Neural cell (in vitro differentiated cells): ENCODE data around the gene ATP5MK. TPM values are rescaled to one million over a fixed set of nuclear protein-coding genes. Genes with fewer than 3 reads are reported as not detected.

Experiments used
- H2AFZ ChIP-seq: fragments of 200-600, 300-800 bp; sonication (generic), shearing (Covaris generic); 2 replicates; pipeline ENCODE4 v1.6.0; 2014; ENCODE audit warnings: low read depth, mild to moderate bottlenecking, antibody characterized with exemption, low read length, moderate library complexity
- H3F3A ChIP-seq: fragments of 200-600 bp; shearing (Covaris generic); 2 replicates; pipeline ENCODE4 v1.6.1; 2016; ENCODE audit warnings: mild to moderate bottlenecking, moderate library complexity, mixed read lengths, antibody characterized with exemption, low read length; ENCODE audit not compliant: insufficient read depth, poor library complexity, severe bottlenecking
- H3K27ac ChIP-seq: fragments of 200-600, 300-800 bp; sonication (generic), shearing (Covaris generic); 2 replicates; pipeline ENCODE4 v1.5.1; 2014; ENCODE audit warnings: mild to moderate bottlenecking, low read length, moderate library complexity
- H3K27me3 ChIP-seq: fragments of 300-800, 200-600 bp; sonication (generic), shearing (Covaris generic); 2 replicates; pipeline ENCODE4 v1.6.0; 2014; ENCODE audit warnings: mild to moderate bottlenecking, low read depth, low read length, moderate library complexity; ENCODE audit not compliant: insufficient read depth
- H3K36me3 ChIP-seq: fragments of 300-800, 200-600 bp; sonication (generic), shearing (Covaris generic); 2 replicates; pipeline ENCODE4 v1.5.1; 2014; ENCODE audit warnings: mild to moderate bottlenecking, antibody characterized with exemption, low read length, moderate library complexity; ENCODE audit not compliant: insufficient read depth
- H3K4me2 ChIP-seq: fragments of 300-800, 200-600 bp; sonication (generic), shearing (Covaris generic); 2 replicates; pipeline ENCODE4 v1.6.0; 2014; ENCODE audit warnings: mild to moderate bottlenecking, low read length
- H3K4me3 ChIP-seq: fragments of 300-800, 200-600 bp; sonication (generic), shearing (Covaris generic); 2 replicates; pipeline ENCODE4 v1.5.1; 2014; ENCODE audit warnings: mild to moderate bottlenecking, low read length, moderate library complexity
- H3K79me2 ChIP-seq: fragments of 200-600 bp; shearing (Covaris generic); replicated peaks from 2 replicates; pipeline ENCODE4 v1.6.0; 2014; ENCODE audit warnings: mild to moderate bottlenecking, low read length, moderate library complexity; ENCODE audit not compliant: insufficient read depth
- H3K9ac ChIP-seq: fragments of 300-800, 200-600 bp; sonication (generic), shearing (Covaris generic); 2 replicates; pipeline ENCODE4 v1.6.1; 2016; ENCODE audit warnings: mild to moderate bottlenecking, low read length, mixed read lengths
- H3K9me2 ChIP-seq: fragments of 200-600 bp; shearing (Covaris generic); 2 replicates; pipeline ENCODE4 v1.6.1; 2016; ENCODE audit warnings: mild to moderate bottlenecking, low read length, mixed read lengths; ENCODE audit not compliant: insufficient read depth
- H3K9me3 ChIP-seq: fragments of 200-600, 300-800 bp; sonication (generic), shearing (Covaris generic); 2 replicates; pipeline ENCODE4 v1.6.1; 2016; ENCODE audit warnings: mild to moderate bottlenecking, mixed run types, low read length, moderate library complexity, mixed read lengths
- H4K20me1 ChIP-seq: fragments of 200-600 bp; shearing (Covaris generic); 2 replicates; pipeline ENCODE4 v1.6.1; 2016; ENCODE audit warnings: mild to moderate bottlenecking, mixed run types; ENCODE audit not compliant: insufficient read depth
- EP300 ChIP-seq: fragments of 450-650 bp; conservative IDR thresholded peaks from 2 replicates; pipeline ENCODE4 v1.6.1; 2014; ENCODE audit warnings: antibody characterized with exemption, mild to moderate bottlenecking, moderate library complexity; ENCODE audit not compliant: poor library complexity, severe bottlenecking
- EZH2 ChIP-seq: fragments of 200-600, 300-800 bp; shearing (Covaris generic), sonication (generic); IDR thresholded peaks from 2 replicates; pipeline ENCODE4 v1.6.1; 2014; ENCODE audit warnings: antibody characterized with exemption, low read length, borderline replicate concordance, mild to moderate bottlenecking; ENCODE audit not compliant: insufficient read depth, poor library complexity, severe bottlenecking
- MXI1 ChIP-seq: fragments of 450-650 bp; conservative IDR thresholded peaks from 2 replicates; pipeline ENCODE4 v1.6.1; 2014; ENCODE audit warnings: antibody characterized with exemption, mild to moderate bottlenecking; ENCODE audit not compliant: poor library complexity, severe bottlenecking
- POLR2AphosphoS5 ChIP-seq: IDR thresholded peaks from 2 replicates; pipeline ENCODE4 v1.6.1; 2012
- RAD21 ChIP-seq: fragments of 450-650 bp; conservative IDR thresholded peaks from 2 replicates; pipeline ENCODE4 v1.6.1; 2014; ENCODE audit warnings: antibody characterized with exemption, mild to moderate bottlenecking, moderate library complexity
- SMC3 ChIP-seq: fragments of 450-650 bp; conservative IDR thresholded peaks from 2 replicates; pipeline ENCODE4 v1.6.1; 2014; ENCODE audit warnings: antibody characterized with exemption, mild to moderate bottlenecking, moderate library complexity; ENCODE audit not compliant: poor library complexity
- TAF1 ChIP-seq: IDR thresholded peaks from 2 replicates; pipeline ENCODE4 v1.6.1; 2012; ENCODE audit warnings: low read depth
- polyA minus RNA-seq: library from RNA; depleted of rRNA, polyadenylated mRNA; stranded (reverse); fragments of >200 nt; gene quantifications from 2 replicates; pipeline ENCODE4 v1.2.3, GENCODE V29; 2014
- polyA plus RNA-seq: library from polyadenylated mRNA; depleted of rRNA; stranded (reverse); fragments of >200 nt; gene quantifications from 2 replicates; pipeline ENCODE4 v1.2.3, GENCODE V29; 2014
- TF ChIP-seq, protein P1 (sequence below): IDR thresholded peaks from 2 replicates; pipeline ENCODE4 v1.6.1; 2012; ENCODE audit warnings: borderline replicate concordance
- TF ChIP-seq, protein P2 (sequence below): fragments of 450-650 bp; IDR thresholded peaks from 2 replicates; pipeline ENCODE4 v1.5.1; 2014; ENCODE audit warnings: antibody characterized with exemption, mild to moderate bottlenecking, moderate library complexity; ENCODE audit not compliant: poor library complexity, severe bottlenecking

The ATP5MK gene, protein sequence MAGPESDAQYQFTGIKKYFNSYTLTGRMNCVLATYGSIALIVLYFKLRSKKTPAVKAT
- polyA plus RNA-seq (542 and 917 TPM in 2 replicates), polyA minus RNA-seq (71.3 and 137 TPM in 2 replicates)

DNA sequence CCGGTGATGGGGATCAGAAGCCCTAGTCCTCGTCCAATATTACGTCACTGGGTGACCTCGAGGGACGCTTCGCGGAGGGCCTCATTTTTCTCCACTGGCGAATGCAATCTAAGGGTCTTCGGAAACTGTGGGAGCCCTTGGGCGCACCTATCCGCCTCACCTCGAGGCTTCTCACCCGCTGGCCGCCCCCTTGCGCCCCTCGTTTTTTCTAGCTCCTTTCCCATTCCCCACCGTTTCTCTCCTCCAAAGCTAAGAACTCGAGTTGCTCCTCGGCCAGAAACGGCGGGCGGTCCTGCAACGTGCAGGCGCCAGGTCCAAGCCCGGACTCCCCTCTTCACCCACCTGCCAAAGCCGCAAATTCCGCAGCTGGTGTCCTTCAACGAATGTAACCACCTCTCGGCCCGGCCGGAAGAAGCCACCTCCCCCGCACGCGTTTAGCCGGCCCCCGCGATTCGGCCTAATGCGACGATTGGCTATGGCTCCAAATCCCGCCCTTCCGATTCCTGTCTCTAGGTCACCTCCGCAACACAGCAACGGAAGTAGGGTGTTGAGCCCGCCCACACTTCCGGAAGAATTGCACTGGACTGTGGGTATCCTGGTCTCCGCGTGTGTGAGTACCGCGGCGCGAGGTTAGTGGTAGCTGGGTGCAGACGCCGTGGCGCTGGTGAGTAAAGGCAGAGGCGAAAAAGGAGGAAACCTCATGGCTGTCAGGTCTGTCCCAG is at the start of gene ATP5MK, which contains the start of gene PDCD11:
Gene ATP5MK, minus strand, starts transcription at position 409 of the 722 bp plus-strand sequence. CDS start 4,018 bp downstream, outside the sequence.
Gene PDCD11, plus strand, starts transcription at position 560 of the 722 bp plus-strand sequence. CDS start 1,801 bp downstream, outside the sequence.
- H3K9me2 ChIP-seq = no peaks in the 10 kb centered on the region
- H3K27me3 ChIP-seq = no peaks in the 10 kb centered on the region
- no peaks in the 10 kb centered on the region for H3K36me3 ChIP-seq
- H3K4me2 ChIP-seq = peak within 1 kb of the TSS; percentile 95
- peak within 1 kb of the TSS; percentile 78 for H3K27ac ChIP-seq
- TF ChIP-seq SMC3 (peak; percentile 49), TAF1 (peak; percentile 28), EP300 (no peak), MXI1 (peak; percentile 99), POLR2AphosphoS5 (peak; percentile 96), EZH2 (no peak), RAD21 (peak; percentile 48)
- TF ChIP-seq, protein P1, sequence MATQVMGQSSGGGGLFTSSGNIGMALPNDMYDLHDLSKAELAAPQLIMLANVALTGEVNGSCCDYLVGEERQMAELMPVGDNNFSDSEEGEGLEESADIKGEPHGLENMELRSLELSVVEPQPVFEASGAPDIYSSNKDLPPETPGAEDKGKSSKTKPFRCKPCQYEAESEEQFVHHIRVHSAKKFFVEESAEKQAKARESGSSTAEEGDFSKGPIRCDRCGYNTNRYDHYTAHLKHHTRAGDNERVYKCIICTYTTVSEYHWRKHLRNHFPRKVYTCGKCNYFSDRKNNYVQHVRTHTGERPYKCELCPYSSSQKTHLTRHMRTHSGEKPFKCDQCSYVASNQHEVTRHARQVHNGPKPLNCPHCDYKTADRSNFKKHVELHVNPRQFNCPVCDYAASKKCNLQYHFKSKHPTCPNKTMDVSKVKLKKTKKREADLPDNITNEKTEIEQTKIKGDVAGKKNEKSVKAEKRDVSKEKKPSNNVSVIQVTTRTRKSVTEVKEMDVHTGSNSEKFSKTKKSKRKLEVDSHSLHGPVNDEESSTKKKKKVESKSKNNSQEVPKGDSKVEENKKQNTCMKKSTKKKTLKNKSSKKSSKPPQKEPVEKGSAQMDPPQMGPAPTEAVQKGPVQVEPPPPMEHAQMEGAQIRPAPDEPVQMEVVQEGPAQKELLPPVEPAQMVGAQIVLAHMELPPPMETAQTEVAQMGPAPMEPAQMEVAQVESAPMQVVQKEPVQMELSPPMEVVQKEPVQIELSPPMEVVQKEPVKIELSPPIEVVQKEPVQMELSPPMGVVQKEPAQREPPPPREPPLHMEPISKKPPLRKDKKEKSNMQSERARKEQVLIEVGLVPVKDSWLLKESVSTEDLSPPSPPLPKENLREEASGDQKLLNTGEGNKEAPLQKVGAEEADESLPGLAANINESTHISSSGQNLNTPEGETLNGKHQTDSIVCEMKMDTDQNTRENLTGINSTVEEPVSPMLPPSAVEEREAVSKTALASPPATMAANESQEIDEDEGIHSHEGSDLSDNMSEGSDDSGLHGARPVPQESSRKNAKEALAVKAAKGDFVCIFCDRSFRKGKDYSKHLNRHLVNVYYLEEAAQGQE = no peak
- TF ChIP-seq, protein P2, sequence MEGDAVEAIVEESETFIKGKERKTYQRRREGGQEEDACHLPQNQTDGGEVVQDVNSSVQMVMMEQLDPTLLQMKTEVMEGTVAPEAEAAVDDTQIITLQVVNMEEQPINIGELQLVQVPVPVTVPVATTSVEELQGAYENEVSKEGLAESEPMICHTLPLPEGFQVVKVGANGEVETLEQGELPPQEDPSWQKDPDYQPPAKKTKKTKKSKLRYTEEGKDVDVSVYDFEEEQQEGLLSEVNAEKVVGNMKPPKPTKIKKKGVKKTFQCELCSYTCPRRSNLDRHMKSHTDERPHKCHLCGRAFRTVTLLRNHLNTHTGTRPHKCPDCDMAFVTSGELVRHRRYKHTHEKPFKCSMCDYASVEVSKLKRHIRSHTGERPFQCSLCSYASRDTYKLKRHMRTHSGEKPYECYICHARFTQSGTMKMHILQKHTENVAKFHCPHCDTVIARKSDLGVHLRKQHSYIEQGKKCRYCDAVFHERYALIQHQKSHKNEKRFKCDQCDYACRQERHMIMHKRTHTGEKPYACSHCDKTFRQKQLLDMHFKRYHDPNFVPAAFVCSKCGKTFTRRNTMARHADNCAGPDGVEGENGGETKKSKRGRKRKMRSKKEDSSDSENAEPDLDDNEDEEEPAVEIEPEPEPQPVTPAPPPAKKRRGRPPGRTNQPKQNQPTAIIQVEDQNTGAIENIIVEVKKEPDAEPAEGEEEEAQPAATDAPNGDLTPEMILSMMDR = peak; percentile 59
- H3K4me3 ChIP-seq = peak within 1 kb of the TSS; percentile 79
- peak within 1 kb of the TSS; percentile 94 for H2AFZ ChIP-seq
- H3K79me2 ChIP-seq = peaks cover 49% of the 10 kb centered on the region
- H3F3A ChIP-seq = no peaks in the 10 kb centered on the region
- H3K9ac ChIP-seq = peak within 1 kb of the TSS; percentile 94
- H3K9me3 ChIP-seq = no peaks in the 10 kb centered on the region
- H4K20me1 ChIP-seq = no peaks in the 10 kb centered on the region

DNA sequence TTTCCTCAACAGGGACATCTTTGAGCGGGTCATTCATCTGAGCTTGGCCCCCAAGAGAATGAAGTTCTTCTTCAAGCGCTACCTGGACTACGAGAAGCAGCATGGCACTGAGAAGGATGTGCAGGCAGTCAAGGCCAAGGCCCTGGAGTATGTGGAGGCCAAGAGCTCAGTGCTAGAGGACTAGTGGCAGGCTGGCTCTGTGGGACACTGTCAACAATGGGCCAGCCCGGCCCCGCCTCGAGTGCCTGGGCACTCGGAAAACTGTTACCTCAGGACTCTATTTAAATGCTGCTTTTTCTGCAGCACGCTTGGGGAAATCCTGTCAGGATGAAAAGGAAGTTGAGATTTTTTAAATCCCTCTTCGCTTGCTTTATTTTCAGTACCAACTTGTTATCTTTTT is 49.1 kb upstream of the ATP5MK start:
- Histone ChIP-seq H3K9me2 (no peaks in the 10 kb centered on the region), H3K9me3 (no peaks in the 10 kb centered on the region), H3K4me3 (no peak overlapping the region), H3K9ac (no peak overlapping the region), H3K36me3 (peaks cover 7% of the 10 kb centered on the region), H3F3A (no peaks in the 10 kb centered on the region), H2AFZ (no peak overlapping the region), H4K20me1 (no peaks in the 10 kb centered on the region), H3K27ac (no peak overlapping the region), H3K27me3 (no peaks in the 10 kb centered on the region), H3K4me2 (no peak overlapping the region), H3K79me2 (no peaks in the 10 kb centered on the region)
- TF ChIP-seq, protein P1 = no peak
- TF ChIP-seq SMC3 = no peak
- no peak for TF ChIP-seq EP300
- no peak for TF ChIP-seq POLR2AphosphoS5
- TF ChIP-seq MXI1 = no peak
